Cardiac fibroblast (primary cell): ENCODE results near the gene LYPD6.
A peak's percentile ranks its signal among the peaks of the same experiment; 100 is the strongest.

ENCODE experiments used
- DNase-seq, 2 donors: peaks; one replicate each; pipeline versions ENCODE4 v3.0.0 to v3.0.0-alpha.2; 2010; ENCODE audit warnings: low read depth in 2 of 2
- H3K4me3 ChIP-seq, 2 donors: replicated peaks in 1 of 2; 1 replicate in 1 of 2; 2 replicates in 1 of 2; pipeline ENCODE4 v1.5.1; 2011; ENCODE audit warnings: low read depth in 2 of 2, low read length in 2 of 2, mild to moderate bottlenecking in 2 of 2, moderate library complexity in 1 of 2
- CTCF ChIP-seq: IDR thresholded peaks from one replicate; pipeline ENCODE4 v1.5.1; 2011; ENCODE audit warnings: low read depth, mild to moderate bottlenecking, low read length, inconsistent platforms

Gene LYPD6

GRCh38 chr2:149438330-149438960 lies 108.1 kb downstream of the LYPD6 start:
- no peak overlapping the region for H3K4me3 ChIP-seq
- TF ChIP-seq CTCF, result no peak
- DNase-seq, result no peak

- no peak overlapping the region for H3K4me3 ChIP-seq
- peak in 1 of 2 donors; percentile 13 for DNase-seq
- no peak for TF ChIP-seq CTCF
These were observed 110.9 kb downstream of the LYPD6 start for GRCh38 chr2:149441255-149441654.

- DNase-seq, result no peak
- no peak for TF ChIP-seq CTCF
- H3K4me3 ChIP-seq, result no peak overlapping the region
These were observed 112.0 kb downstream of the LYPD6 start for GRCh38 chr2:149442346-149442745.

- no peak for TF ChIP-seq CTCF
- no peak for DNase-seq
These were observed 112.8 kb downstream of the LYPD6 start for GRCh38 chr2:149443150-149443549.

GRCh38 chr2:149446748-149447147 lies 116.4 kb downstream of the LYPD6 start:
- no peak for DNase-seq
- no peak for TF ChIP-seq CTCF
- no peak overlapping the region for H3K4me3 ChIP-seq

More at GRCh38 chr2:149443150-149443549, 112.8 kb downstream of the LYPD6 start:
- no peak overlapping the region for H3K4me3 ChIP-seq

GRCh38 chr2:149448315-149448714 lies 117.9 kb downstream of the LYPD6 start:
- no peak for DNase-seq
- TF ChIP-seq CTCF, result no peak
- H3K4me3 ChIP-seq, result no peak overlapping the region

GRCh38 chr2:149449017-149449416 lies 118.6 kb downstream of the LYPD6 start:
- DNase-seq, result no peak
- no peak overlapping the region for H3K4me3 ChIP-seq
- TF ChIP-seq CTCF, result no peak
